K562 treated with DMSO at 1 percent for 4 hours (cell line): Measurements from ENCODE around the gene MMP28. TPM values are rescaled to one million over a fixed set of nuclear protein-coding genes. Genes with fewer than 3 reads are reported as not detected.

Source experiments
- total RNA-seq: library from RNA; unstranded; fragments of 300-600 nt; gene quantifications from 2 replicates; pipeline ENCODE4 v1.2.3, GENCODE V29; 2022; ENCODE audit not compliant: insufficient read depth

The MMP28 gene
- total RNA-seq = not detected in 2 replicates

DNA sequence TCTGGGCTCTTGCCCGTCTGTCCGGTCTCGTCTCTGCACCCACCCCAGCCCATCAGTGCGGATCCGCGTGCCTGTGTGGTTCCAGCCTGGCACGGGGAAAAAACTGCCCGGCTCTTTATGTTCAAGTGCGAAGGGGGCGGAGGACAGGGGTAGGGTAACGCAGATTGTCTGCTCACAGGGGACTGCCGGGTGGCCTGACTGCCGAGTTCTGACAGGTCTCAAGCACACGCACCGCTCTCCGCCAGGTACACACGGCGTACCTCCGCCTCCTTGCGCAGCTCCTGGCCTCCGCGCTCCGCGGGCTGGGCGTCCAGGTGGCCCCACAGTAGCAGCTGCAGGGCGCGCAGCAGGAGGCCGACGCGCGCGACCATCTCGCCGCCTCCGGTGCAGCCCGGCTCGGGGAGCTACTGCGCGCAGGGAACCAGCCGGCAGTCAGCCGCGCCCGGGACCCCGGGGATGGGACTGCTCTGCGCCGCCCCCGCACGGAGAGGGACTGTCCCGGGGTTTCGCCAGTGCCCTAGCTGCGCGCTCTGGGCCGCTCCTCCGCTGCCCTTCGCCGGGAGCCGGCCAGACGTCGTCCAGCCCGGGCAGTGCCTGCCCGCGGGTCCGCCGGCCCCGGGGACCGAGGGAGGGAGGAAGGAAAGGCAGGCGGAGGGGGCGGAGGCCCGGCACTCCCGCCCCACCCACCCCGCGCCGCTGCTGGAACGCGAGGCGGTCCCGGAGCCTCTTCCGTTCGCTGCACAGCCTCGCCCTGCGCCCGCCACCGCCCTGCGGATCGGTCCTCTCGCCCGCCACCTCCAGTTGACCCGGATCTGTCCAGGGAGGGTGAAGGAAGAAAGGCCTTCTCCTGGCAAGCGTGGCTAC, at the start of gene MMP28:
TSS of gene MMP28 (minus strand) at position 635 of the 864 bp plus-strand sequence. CDS start at position 371, 264 bp downstream.

GRCh38 chr17:35808962-35809854, 13.8 kb upstream of the MMP28 start, which contains the start of gene TAF15:
Gene TAF15 (plus strand): TSS chr17:35809484. CDS start chr17:35809570, 86 bp downstream.

DNA sequence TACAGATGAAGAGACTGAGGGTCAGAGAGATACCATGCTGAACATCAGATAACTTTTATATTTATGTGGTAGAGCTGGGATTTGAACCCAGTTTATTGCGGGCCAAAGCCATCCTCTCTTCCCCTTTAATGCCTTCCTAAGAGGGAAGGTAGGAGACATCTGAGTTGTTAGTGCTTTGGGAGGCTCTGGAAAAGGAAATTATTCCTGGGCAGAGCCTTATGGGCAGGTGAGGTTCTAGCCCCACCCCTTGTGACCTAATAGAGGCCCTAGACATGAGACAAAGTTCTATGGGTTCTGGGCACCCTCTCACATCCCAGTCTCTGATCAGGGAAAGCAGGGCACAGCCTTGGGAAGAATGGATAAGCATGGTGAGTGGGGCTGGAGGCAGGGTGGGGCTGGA, 34.9 kb downstream of the MMP28 start, which contains the start of gene C17orf50:
TSS of gene C17orf50 (plus strand) at position 301 of the 400 bp plus-strand sequence. CDS start at position 356, 55 bp downstream.

DNA sequence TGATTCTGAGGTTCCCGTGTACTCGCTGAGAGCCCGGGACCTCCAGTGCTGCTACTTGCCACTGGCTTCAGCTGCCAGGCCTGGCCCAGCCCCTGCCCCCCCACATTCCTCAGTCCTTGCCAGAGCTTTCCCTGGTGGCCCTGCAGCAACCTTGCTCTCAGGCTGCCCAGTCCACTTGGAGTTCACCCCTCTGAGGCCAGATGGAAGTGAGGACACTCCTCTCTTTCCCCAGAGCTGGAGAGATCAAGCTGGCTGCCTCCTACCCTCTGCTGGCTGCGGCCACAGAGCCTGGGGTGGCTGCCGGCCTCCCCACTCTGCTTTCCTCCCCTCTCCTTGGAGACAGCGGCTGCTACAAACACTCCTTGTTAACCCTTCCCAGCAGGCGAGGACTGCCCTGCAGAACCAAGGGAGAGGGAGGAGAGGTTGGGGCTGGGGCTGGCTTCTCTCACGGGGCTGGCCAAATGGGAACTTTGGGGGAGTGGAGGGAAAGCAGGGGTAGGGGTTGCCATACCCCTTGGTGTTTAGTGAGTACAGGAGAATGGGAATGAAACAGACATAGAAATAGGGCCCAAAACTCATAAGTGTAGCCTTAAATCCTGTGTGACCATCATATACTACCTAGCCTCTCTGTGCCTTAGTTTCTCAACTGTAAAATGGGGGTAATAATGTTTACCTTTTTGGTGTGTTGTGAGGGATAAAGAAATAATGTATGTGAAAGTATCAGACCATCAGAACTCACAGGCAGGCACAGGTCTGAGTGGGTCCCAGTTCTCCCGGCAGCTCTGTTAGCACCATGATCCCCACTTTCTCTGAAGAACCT, 42.3 kb downstream of the MMP28 start, which contains the start of gene GAS2L2:
TSS of gene GAS2L2 (minus strand) at position 295 of the 820 bp plus-strand sequence. CDS start 389 bp downstream, outside the sequence.

DNA sequence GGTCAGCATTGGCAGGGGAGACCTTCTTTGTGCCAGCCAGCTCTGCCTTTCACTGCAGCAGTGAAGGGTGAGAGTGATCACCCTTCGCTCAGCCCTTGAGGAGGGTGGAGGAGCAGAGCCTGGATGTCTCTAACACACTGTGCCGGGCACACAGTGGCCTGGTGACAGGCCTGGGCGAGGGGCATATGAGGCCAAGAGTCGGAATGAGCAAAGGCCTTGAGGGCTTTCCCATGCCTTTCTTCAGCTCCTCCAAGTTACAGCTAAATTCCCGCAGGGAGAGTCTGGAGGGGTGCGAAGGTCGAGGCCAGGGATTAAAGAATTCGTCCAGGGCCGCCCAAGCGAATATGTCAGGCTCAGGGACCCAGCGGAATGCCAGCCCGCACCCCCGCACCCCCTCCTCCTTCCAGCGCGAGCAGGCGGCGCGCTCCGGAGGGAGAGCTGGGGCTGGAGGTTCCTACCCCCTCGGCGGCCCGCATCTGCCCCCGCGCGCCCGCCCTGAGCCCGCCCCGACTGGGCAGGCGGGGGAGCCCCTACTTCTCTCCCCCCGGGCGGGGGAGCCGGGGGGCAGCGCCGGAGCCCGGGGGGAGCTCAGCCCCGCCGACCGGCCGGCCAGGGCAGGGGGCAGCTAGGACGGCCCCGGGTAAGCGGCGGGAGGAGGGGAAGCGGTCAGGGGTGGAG, 64.1 kb downstream of the MMP28 start, which contains the start of gene RASL10B:
TSS of gene RASL10B (plus strand) at position 401 of the 678 bp plus-strand sequence. CDS start 3,546 bp downstream, outside the sequence.

Other genes starting within 250 kb of the MMP28 start
- 1.1 and 1.3 TPM in 2 replicates for gene SLFN14, start 234.8 kb downstream of the MMP28 start, total RNA-seq
- 6.2 and 8.6 TPM in 2 replicates for gene PEX12, start 217.1 kb downstream of the MMP28 start, total RNA-seq
- 86.3 and 94.1 TPM in 2 replicates for gene AP2B1, start 208.3 kb downstream of the MMP28 start, total RNA-seq
- 0.18 TPM in 1 of 2 replicates, not detected in the other for gene RASL10B, start 64.0 kb downstream of the MMP28 start, total RNA-seq
- not detected in 2 replicates for gene GAS2L2, start 42.4 kb downstream of the MMP28 start, total RNA-seq
- not detected in 2 replicates for gene C17orf50, start 34.8 kb downstream of the MMP28 start, total RNA-seq
- gene TAF15, start 13.8 kb upstream of the MMP28 start, total RNA-seq = 163 and 198 TPM in 2 replicates
- gene HEATR9, start 73.2 kb upstream of the MMP28 start, total RNA-seq = not detected in 2 replicates
- 0.86 TPM in 1 of 2 replicates, not detected in the other for gene CCL5, start 84.7 kb upstream of the MMP28 start, total RNA-seq
- 11.0 and 11.7 TPM in 2 replicates for gene RDM1, start 135.1 kb upstream of the MMP28 start, total RNA-seq
- gene LYZL6, start 148.1 kb upstream of the MMP28 start, total RNA-seq = not detected in 2 replicates
- not detected in 2 replicates for gene CCL16, start 185.9 kb upstream of the MMP28 start, total RNA-seq
- not detected in 2 replicates for gene CCL14, start 191.1 kb upstream of the MMP28 start, total RNA-seq
- not detected in 2 replicates for gene CCL15, start 205.9 kb upstream of the MMP28 start, total RNA-seq
- gene CCL23, start 222.3 kb upstream of the MMP28 start, total RNA-seq = not detected in 2 replicates